Memory B cell (primary cell): Measurements from ENCODE around the gene GRK5.

Source experiments
- ATAC-seq: fragments of 150-1000 bp; cut with Tn5 transposase; 2 replicates; pipeline ENCODE4 v1.10.0; 2021; ENCODE audit warnings: low read depth, mild to moderate bottlenecking, moderate library complexity
- DNase-seq, 2 donors: peaks; one replicate each; pipeline ENCODE4 v3.0.0; 2022; ENCODE audit warnings: low spot score in 2 of 2
- H3K27ac Mint-ChIP-seq: one replicate; pipeline ENCODE4 v1.8.0; 2022; ENCODE audit warnings: mild to moderate bottlenecking, moderate library complexity, mixed read lengths
- H3K27me3 Mint-ChIP-seq: one replicate; pipeline ENCODE4 v1.8.0; 2022; ENCODE audit warnings: mixed read lengths
- H3K36me3 Mint-ChIP-seq: one replicate; pipeline ENCODE4 v1.8.0; 2022; ENCODE audit warnings: mild to moderate bottlenecking, mixed read lengths
- H3K4me1 Mint-ChIP-seq: one replicate; pipeline ENCODE4 v1.8.0; 2022; ENCODE audit warnings: mixed read lengths
- H3K4me3 Mint-ChIP-seq: one replicate; pipeline ENCODE4 v1.8.0; 2022; ENCODE audit warnings: mild to moderate bottlenecking, moderate library complexity, mixed read lengths
- H3K9me3 Mint-ChIP-seq: one replicate; pipeline ENCODE4 v1.8.0; 2022; ENCODE audit warnings: mixed read lengths

GRK5 gene

GRCh38 chr10:119302591-119303253 is 95.4 kb downstream of the GRK5 start:
- Mint-ChIP-seq H3K4me1 (peaks cover 69% of the 10 kb centered on the region), H3K27me3 (no peaks in the 10 kb centered on the region), H3K4me3 (peak overlapping the region; percentile 9), H3K27ac (peak overlapping the region; percentile 35), H3K9me3 (peaks cover 2% of the 10 kb centered on the region), H3K36me3 (peaks cover 9% of the 10 kb centered on the region)
- DNase-seq (no peak), ATAC-seq (no peak)

- Mint-ChIP-seq H3K27ac (peak overlapping the region; percentile 35), H3K9me3 (peaks cover 2% of the 10 kb centered on the region), H3K4me3 (no peak overlapping the region), H3K27me3 (no peaks in the 10 kb centered on the region), H3K4me1 (peaks cover 73% of the 10 kb centered on the region), H3K36me3 (peaks cover under 1% of the 10 kb centered on the region)
- DNase-seq (no peak), ATAC-seq (no peak)
These were observed 96.5 kb downstream of the GRK5 start for GRCh38 chr10:119303886-119304285.

DNA sequence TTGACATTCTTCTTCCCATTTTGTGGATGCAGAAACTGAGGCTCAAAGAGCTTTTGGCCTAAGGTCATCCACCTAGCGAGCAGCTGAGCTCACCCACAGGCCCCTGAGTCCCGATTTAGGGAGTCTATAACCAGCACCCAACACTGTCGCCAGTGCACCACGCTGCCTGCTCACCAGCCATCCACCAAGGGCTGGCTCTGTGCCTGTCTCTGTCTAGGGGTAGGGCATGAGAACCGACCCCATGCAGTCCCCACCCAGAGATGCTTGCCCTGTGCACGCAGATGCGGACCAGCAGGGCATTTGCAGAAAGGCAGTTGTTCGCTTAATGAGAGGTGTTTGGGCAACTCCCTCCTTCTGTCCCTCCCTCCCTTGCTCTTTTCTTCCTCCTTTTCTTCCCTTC is 97.2 kb downstream of the GRK5 start:
- H3K27me3 Mint-ChIP-seq: no peaks in the 10 kb centered on the region
- H3K4me3 Mint-ChIP-seq: peak overlapping the region; percentile 71
- H3K36me3 Mint-ChIP-seq: no peaks in the 10 kb centered on the region
- no peak for DNase-seq
- peaks cover 77% of the 10 kb centered on the region for H3K4me1 Mint-ChIP-seq
- peak overlapping the region; percentile 100 for H3K27ac Mint-ChIP-seq
- H3K9me3 Mint-ChIP-seq: peaks cover 2% of the 10 kb centered on the region
- no peak for ATAC-seq

- peak overlapping the region; percentile 71 for H3K4me3 Mint-ChIP-seq
- H3K9me3 Mint-ChIP-seq: peaks cover 2% of the 10 kb centered on the region
- peak; percentile 69 to 76 for DNase-seq
- no peaks in the 10 kb centered on the region for H3K27me3 Mint-ChIP-seq
- no peaks in the 10 kb centered on the region for H3K36me3 Mint-ChIP-seq
- peaks cover 82% of the 10 kb centered on the region for H3K4me1 Mint-ChIP-seq
- peak; percentile 66 for ATAC-seq
- peak overlapping the region; percentile 100 for H3K27ac Mint-ChIP-seq
These were observed 98.6 kb downstream of the GRK5 start for GRCh38 chr10:119305860-119306513.

- ATAC-seq (peak; percentile 86), DNase-seq (peak in 1 of 2 donors; percentile 90)
- Mint-ChIP-seq H3K27me3 (no peaks in the 10 kb centered on the region), H3K4me3 (peak overlapping the region; percentile 71), H3K9me3 (peaks cover 2% of the 10 kb centered on the region), H3K27ac (peak overlapping the region; percentile 100), H3K4me1 (peaks cover 79% of the 10 kb centered on the region), H3K36me3 (peaks cover 2% of the 10 kb centered on the region)
These were observed 99.2 kb downstream of the GRK5 start for GRCh38 chr10:119306514-119306951.

GRCh38 chr10:119306986-119307392 is 99.6 kb downstream of the GRK5 start:
- ATAC-seq: no peak
- no peaks in the 10 kb centered on the region for H3K27me3 Mint-ChIP-seq
- no peak for DNase-seq
- peak overlapping the region; percentile 100 for H3K27ac Mint-ChIP-seq
- peaks cover 2% of the 10 kb centered on the region for H3K9me3 Mint-ChIP-seq
- H3K4me1 Mint-ChIP-seq: peaks cover 76% of the 10 kb centered on the region
- peaks cover 2% of the 10 kb centered on the region for H3K36me3 Mint-ChIP-seq
- peak overlapping the region; percentile 71 for H3K4me3 Mint-ChIP-seq

- Mint-ChIP-seq H3K27ac (peak overlapping the region; percentile 100), H3K27me3 (no peaks in the 10 kb centered on the region), H3K9me3 (peaks cover 7% of the 10 kb centered on the region), H3K4me3 (no peak overlapping the region), H3K4me1 (peaks cover 78% of the 10 kb centered on the region), H3K36me3 (peaks cover 9% of the 10 kb centered on the region)
- DNase-seq (no peak), ATAC-seq (no peak)
These were observed 100.7 kb downstream of the GRK5 start for GRCh38 chr10:119308089-119308488.

- Mint-ChIP-seq H3K4me1 (peaks cover 80% of the 10 kb centered on the region), H3K27ac (peak overlapping the region; percentile 100), H3K27me3 (no peaks in the 10 kb centered on the region), H3K9me3 (peaks cover 7% of the 10 kb centered on the region), H3K4me3 (peak overlapping the region; percentile 66), H3K36me3 (peaks cover 9% of the 10 kb centered on the region)
- no peak for DNase-seq
- ATAC-seq: no peak
These were observed 101.4 kb downstream of the GRK5 start for GRCh38 chr10:119308551-119309422.

DNA sequence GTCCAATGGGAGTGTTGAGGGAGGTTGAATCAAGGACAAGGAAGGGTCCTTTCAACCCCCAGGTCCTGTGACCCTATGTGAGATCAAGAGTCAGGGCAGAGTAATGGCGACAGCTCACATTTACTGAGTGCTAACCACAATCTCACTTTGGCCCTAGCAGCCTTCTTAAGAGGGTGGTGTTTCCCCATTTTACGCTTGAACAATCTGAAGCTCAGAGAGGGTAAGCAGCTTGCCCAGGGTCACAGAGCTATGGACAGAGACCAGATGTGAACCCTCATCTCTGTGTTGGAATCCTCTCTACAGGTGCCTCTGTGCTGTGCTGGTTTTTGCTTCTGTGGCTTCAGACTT is 102.0 kb downstream of the GRK5 start:
- Mint-ChIP-seq H3K4me3 (peak overlapping the region; percentile 66), H3K4me1 (peaks cover 81% of the 10 kb centered on the region), H3K9me3 (peaks cover 7% of the 10 kb centered on the region), H3K27me3 (no peaks in the 10 kb centered on the region), H3K36me3 (peaks cover 9% of the 10 kb centered on the region), H3K27ac (peak overlapping the region; percentile 71)
- no peak for DNase-seq
- ATAC-seq: peak; percentile 6

GRCh38 chr10:119310806-119311205 is 103.4 kb downstream of the GRK5 start:
- Mint-ChIP-seq H3K4me1 (peaks cover 81% of the 10 kb centered on the region), H3K4me3 (no peak overlapping the region), H3K36me3 (peaks cover 9% of the 10 kb centered on the region), H3K27ac (peak overlapping the region; percentile 88), H3K27me3 (no peaks in the 10 kb centered on the region), H3K9me3 (peaks cover 6% of the 10 kb centered on the region)
- no peak for ATAC-seq
- no peak for DNase-seq

DNA sequence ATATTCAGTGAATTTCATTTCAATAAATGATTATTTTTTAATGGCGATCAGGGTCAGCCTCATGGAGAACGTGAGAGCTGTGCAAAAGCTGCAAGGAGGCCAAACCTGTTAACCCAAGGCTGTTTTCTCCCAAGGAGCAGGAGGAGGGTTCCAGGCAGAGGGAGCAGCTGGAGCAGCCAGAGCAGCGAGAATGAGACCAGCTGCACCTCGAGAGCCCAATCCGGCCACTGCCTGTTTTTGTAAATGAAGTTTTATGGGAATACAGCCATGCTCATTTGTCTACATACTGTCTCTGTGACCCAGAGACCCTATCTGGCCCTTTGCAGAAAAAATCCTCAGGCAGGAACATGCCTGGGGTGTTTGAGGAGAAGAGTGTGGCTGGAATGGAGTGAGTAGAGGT is 104.9 kb downstream of the GRK5 start:
- ATAC-seq: no peak
- H3K4me3 Mint-ChIP-seq: peak overlapping the region; percentile 56
- peak overlapping the region; percentile 80 for H3K27ac Mint-ChIP-seq
- DNase-seq: no peak
- H3K4me1 Mint-ChIP-seq: peaks cover 79% of the 10 kb centered on the region
- no peaks in the 10 kb centered on the region for H3K27me3 Mint-ChIP-seq
- H3K36me3 Mint-ChIP-seq: peaks cover 9% of the 10 kb centered on the region
- peaks cover 6% of the 10 kb centered on the region for H3K9me3 Mint-ChIP-seq

DNA sequence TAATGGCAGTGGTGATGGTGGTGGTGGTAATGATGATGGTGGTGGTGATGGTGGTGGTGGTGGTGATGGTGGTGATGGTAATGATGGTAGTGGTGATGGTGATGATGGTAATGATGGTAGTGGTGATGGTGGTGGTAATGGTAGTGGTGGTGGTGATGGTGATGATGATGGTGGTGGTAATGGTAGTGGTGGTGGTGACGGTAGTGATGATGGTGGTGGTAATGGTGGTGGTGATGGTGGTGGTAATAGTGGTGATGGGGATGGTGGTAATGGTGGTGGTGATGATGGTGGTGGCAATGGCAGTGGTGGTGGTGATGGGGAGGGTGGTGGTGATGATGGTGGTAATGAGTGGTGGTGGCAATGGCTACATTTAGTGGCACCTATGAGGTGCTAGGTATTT is 105.7 kb downstream of the GRK5 start:
- no peak for DNase-seq
- Mint-ChIP-seq H3K36me3 (peaks cover 9% of the 10 kb centered on the region), H3K4me3 (peak overlapping the region; percentile 56), H3K27me3 (no peaks in the 10 kb centered on the region), H3K4me1 (peaks cover 76% of the 10 kb centered on the region), H3K9me3 (peaks cover 6% of the 10 kb centered on the region), H3K27ac (peak overlapping the region; percentile 80)
- no peak for ATAC-seq

- H3K4me3 Mint-ChIP-seq: no peak overlapping the region
These were observed 106.3 kb downstream of the GRK5 start for GRCh38 chr10:119313644-119314043.

DNA sequence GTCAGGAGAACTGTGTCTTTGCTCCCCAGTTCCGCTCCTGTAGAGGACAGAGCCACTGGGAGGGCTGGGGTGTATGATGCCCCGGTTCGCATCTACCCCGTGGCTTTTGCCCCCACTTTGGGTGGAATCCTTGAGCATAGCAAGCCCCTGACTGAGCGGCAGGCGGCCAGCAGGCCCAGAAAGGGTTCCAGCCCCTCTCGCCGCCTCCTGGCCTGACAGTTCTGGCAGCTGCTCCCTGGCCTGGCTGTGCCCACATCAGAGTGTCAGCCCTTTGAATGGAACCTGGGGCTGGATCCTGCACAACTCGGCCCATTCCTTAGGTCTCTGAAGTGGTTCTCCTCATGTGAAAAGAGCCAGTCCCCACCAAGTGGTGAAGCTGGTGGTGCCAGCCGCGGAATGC is 106.7 kb downstream of the GRK5 start:
- Mint-ChIP-seq H3K27ac (no peak overlapping the region), H3K4me3 (no peak overlapping the region), H3K9me3 (peaks cover 6% of the 10 kb centered on the region), H3K27me3 (no peaks in the 10 kb centered on the region), H3K4me1 (peaks cover 77% of the 10 kb centered on the region), H3K36me3 (peaks cover 9% of the 10 kb centered on the region)
- DNase-seq (no peak), ATAC-seq (no peak)

More at GRCh38 chr10:119313644-119314043, 106.3 kb downstream of the GRK5 start:
- H3K4me1 Mint-ChIP-seq: peaks cover 76% of the 10 kb centered on the region
- peak; percentile 51 to 56 for DNase-seq
- H3K36me3 Mint-ChIP-seq: peaks cover 9% of the 10 kb centered on the region
- no peaks in the 10 kb centered on the region for H3K27me3 Mint-ChIP-seq
- H3K27ac Mint-ChIP-seq: peak overlapping the region; percentile 80
- peak; percentile 75 for ATAC-seq
- peaks cover 6% of the 10 kb centered on the region for H3K9me3 Mint-ChIP-seq
